ENCODE measurements around the gene FAM163A. TPM values are rescaled to one million over a fixed set of nuclear protein-coding genes. Genes with fewer than 3 reads are reported as not detected.

FAM163A gene
- total and polyA plus RNA-seq, 3 donors from 2014 or later: 3.5 to 6.6 (median 6.0) TPM

DNA sequence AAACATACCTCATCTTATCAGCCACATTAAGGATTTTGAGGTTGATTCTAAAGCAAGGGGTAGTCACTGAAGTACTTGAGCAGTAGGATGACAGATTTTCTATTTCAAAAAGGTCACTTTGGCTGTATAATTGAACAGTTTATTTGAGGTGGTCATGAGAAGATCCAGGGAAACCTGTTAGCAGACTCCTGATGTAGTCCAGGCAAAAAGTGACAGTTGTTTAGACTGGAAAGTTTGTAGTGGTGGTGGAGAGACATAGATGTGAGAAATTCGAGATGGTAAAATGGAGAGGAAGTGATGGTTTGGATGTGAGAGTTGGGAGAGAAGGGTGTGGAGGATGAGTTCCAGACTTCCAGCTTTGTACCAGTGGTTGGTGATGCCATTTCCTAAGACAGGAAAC lies 7.5 kb downstream of the FAM163A start:
- Histone ChIP-seq H3K36me3 (ENCODE audit: low read depth, missing control alignments) (no peaks in the 10 kb centered on the region), H3K9me3 (no peaks in the 10 kb centered on the region), H3K4me1 (no peaks in the 10 kb centered on the region), H3K27ac (no peak overlapping the region), H3K4me3 (no peak overlapping the region), H3K27me3 (no peaks in the 10 kb centered on the region)
- TF ChIP-seq POLR2A (IDR thresholded peaks at IDR 0.05): no peak
- TF ChIP-seq CTCF (IDR thresholded peaks at IDR 0.05): no peak
- DNase-seq: no peak
- WGBS, 2 donors: 74 to 95% methylated on average over 1 of the region's 1 CpG
- intact Hi-C loops (cut with DNase I; ENCODE audit: low total_unique reads): no loop called here

DNA sequence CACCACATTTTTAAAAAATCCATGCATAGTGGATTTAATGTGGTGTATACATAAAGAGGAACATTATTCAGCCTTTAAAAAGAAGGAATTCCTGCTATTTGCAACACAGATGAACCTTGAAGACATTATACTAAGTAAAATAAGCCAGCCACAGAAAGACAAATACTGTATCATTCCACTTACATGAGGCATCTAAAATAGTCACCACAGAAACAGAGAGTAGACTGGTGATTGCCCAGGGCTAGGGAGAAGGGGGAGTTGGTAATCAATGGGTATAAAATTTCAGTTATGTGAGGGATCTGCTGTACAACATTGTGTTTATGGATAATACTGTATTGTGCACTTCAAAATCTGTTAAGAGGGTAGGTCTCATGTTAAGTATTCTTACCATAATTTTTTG lies 10.0 kb downstream of the FAM163A start:
- Histone ChIP-seq H3K4me3 (no peak overlapping the region), H3K9me3 (no peaks in the 10 kb centered on the region), H3K27me3 (no peaks in the 10 kb centered on the region), H3K36me3 (ENCODE audit: low read depth, missing control alignments) (no peaks in the 10 kb centered on the region), H3K27ac (no peak overlapping the region), H3K4me1 (no peaks in the 10 kb centered on the region)
- no peak for DNase-seq
- TF ChIP-seq CTCF (IDR thresholded peaks at IDR 0.05): no peak
- TF ChIP-seq POLR2A (IDR thresholded peaks at IDR 0.05): no peak
- intact Hi-C loops (cut with DNase I; ENCODE audit: low total_unique reads): no loop called here

- Histone ChIP-seq H3K27ac (no peak overlapping the region), H3K4me1 (no peaks in the 10 kb centered on the region), H3K27me3 (no peaks in the 10 kb centered on the region), H3K36me3 (ENCODE audit: low read depth, missing control alignments) (no peaks in the 10 kb centered on the region), H3K4me3 (no peak overlapping the region), H3K9me3 (no peaks in the 10 kb centered on the region)
- DNase-seq: no peak
- intact Hi-C loops (cut with DNase I; ENCODE audit: low total_unique reads): no loop called here
- 75 to 79% methylated on average over 4 of the region's 4 CpGs for WGBS, 2 donors
- TF ChIP-seq CTCF (IDR thresholded peaks at IDR 0.05) (no peak), POLR2A (IDR thresholded peaks at IDR 0.05) (no peak)
Measured at GRCh38 chr1:179754041-179754624, 11.0 kb downstream of the FAM163A start.

DNA sequence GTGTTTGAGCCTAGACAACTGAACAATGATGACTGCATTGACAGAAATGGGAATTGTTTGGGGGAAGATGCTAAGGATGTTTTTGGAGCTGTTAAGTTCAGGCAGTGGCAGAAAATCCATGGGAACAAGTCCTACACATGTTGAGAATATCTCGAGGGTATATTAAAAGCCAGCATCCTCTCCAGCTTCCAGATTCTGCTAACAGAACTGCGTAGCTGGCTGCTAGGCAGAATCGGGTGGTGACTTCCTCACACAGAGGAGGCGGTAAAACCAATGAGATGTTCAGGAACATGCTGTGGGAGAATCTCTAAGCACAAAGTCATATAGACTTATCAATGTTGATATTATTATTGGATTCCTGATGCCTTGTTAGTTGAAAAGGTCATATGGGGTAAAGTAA lies 14.8 kb downstream of the FAM163A start:
- Histone ChIP-seq H3K4me3 (no peak overlapping the region), H3K36me3 (ENCODE audit: low read depth, missing control alignments) (no peaks in the 10 kb centered on the region), H3K27ac (no peak overlapping the region), H3K4me1 (peaks cover 6% of the 10 kb centered on the region), H3K9me3 (no peaks in the 10 kb centered on the region), H3K27me3 (no peaks in the 10 kb centered on the region)
- intact Hi-C loops (cut with DNase I; ENCODE audit: low total_unique reads): no loop called here
- no peak for DNase-seq
- no peak for TF ChIP-seq POLR2A (IDR thresholded peaks at IDR 0.05)
- no peak for TF ChIP-seq CTCF (IDR thresholded peaks at IDR 0.05)
- 65 to 79% methylated on average over 4 of the region's 4 CpGs for WGBS, 2 donors

- H3K36me3 ChIP-seq (ENCODE audit: low read depth, missing control alignments): no peaks in the 10 kb centered on the region
- no peak overlapping the region for H3K4me3 ChIP-seq
- no peaks in the 10 kb centered on the region for H3K9me3 ChIP-seq
- intact Hi-C loops (cut with DNase I; ENCODE audit: low total_unique reads): no loop called here
- H3K27me3 ChIP-seq: no peaks in the 10 kb centered on the region
- DNase-seq: no peak
- no peak overlapping the region for H3K27ac ChIP-seq
- TF ChIP-seq CTCF (IDR thresholded peaks at IDR 0.05) (no peak), POLR2A (IDR thresholded peaks at IDR 0.05) (no peak)
- H3K4me1 ChIP-seq: peaks cover 6% of the 10 kb centered on the region
- WGBS, 2 donors: 72 to 79% methylated on average over 2 of the region's 2 CpGs
Measured at GRCh38 chr1:179760521-179760920, 17.4 kb downstream of the FAM163A start.

Measured in testis (tissue), 3 donors.